Stimulated activated CD4-positive, alpha-beta T cell treated with anti-CD3 and anti-CD28 coated beads, Interleukin-4, amount 100 ng/mL, for 48 hours (primary cell): Measurements from ENCODE around the gene EGFLAM.

Source experiments
- DNase-seq, 2 donors: peaks; one replicate each; pipeline ENCODE4 v3.0.0-alpha.2; 2020; ENCODE audit warnings: low read depth in 2 of 2

Gene EGFLAM

GRCh38 chr5:38258319-38259061, at the start of gene EGFLAM:
EGFLAM (plus strand) TSS chr5:38258559; CDS start chr5:38258755, 196 bp downstream.
- DNase-seq, result no peak

- no peak for DNase-seq
Observed at GRCh38 chr5:38208782-38209378, 49.5 kb upstream of the EGFLAM start.

GRCh38 chr5:38210676-38211353, 47.5 kb upstream of the EGFLAM start:
- no peak for DNase-seq

GRCh38 chr5:38211354-38211710, 47.0 kb upstream of the EGFLAM start:
- no peak for DNase-seq

- no peak for DNase-seq
Observed at GRCh38 chr5:38212307-38212706, 46.1 kb upstream of the EGFLAM start.

GRCh38 chr5:38226091-38226490, 32.3 kb upstream of the EGFLAM start:
- DNase-seq, result no peak

GRCh38 chr5:38228914-38229313, 29.4 kb upstream of the EGFLAM start:
- no peak for DNase-seq

- DNase-seq, result no peak
Observed at GRCh38 chr5:38234737-38235136, 23.6 kb upstream of the EGFLAM start.

GRCh38 chr5:38237681-38238080, 20.7 kb upstream of the EGFLAM start:
- no peak for DNase-seq

- no peak for DNase-seq
Observed at GRCh38 chr5:38240212-38240611, 18.1 kb upstream of the EGFLAM start.

- no peak for DNase-seq
Observed at GRCh38 chr5:38241655-38242054, 16.7 kb upstream of the EGFLAM start.

GRCh38 chr5:38245307-38245706, 13.1 kb upstream of the EGFLAM start:
- DNase-seq, result no peak

- no peak for DNase-seq
Observed at GRCh38 chr5:38249301-38249700, 9.1 kb upstream of the EGFLAM start.

- no peak for DNase-seq
Observed at GRCh38 chr5:38249812-38250211, 8.5 kb upstream of the EGFLAM start.

GRCh38 chr5:38250763-38251448, 7.5 kb upstream of the EGFLAM start:
- DNase-seq, result no peak

GRCh38 chr5:38253759-38254158, 4.6 kb upstream of the EGFLAM start:
- DNase-seq, result no peak

GRCh38 chr5:38257308-38258041, 884 bp upstream of the EGFLAM start:
- DNase-seq, result no peak

- DNase-seq, result no peak
Observed at GRCh38 chr5:38258042-38258318, 379 bp upstream of the EGFLAM start.

- no peak for DNase-seq
Observed at GRCh38 chr5:38259062-38259808, 876 bp downstream of the EGFLAM start.

GRCh38 chr5:38259809-38260160, 1.4 kb downstream of the EGFLAM start:
- DNase-seq, result no peak

- DNase-seq, result no peak
Observed at GRCh38 chr5:38263983-38264382, 5.6 kb downstream of the EGFLAM start.
